GM12892 (cell line): ENCODE results near the gene APC2.

ENCODE experiments used
- POLR2A ChIP-seq: IDR thresholded peaks from 2 replicates; pipeline ENCODE4 v1.6.1; 2011; ENCODE audit warnings: low read depth, low read length, control low read depth
- TAF1 ChIP-seq: IDR thresholded peaks from 2 replicates; pipeline ENCODE4 v1.6.1; 2011; ENCODE audit warnings: low read depth, mild to moderate bottlenecking, control low read depth, low read length, borderline replicate concordance

GRCh38 chr19:1505991-1506881, 56.3 kb downstream of the APC2 start:
- TF ChIP-seq POLR2A = no peak
- no peak for TF ChIP-seq TAF1
